CD14-positive monocyte (primary cell): ENCODE data around the gene SMARCA5. TPM values are rescaled to one million over a fixed set of nuclear protein-coding genes. Genes with fewer than 3 reads are reported as not detected.

Source experiments
- DNase-seq, 3 donors: peaks; one replicate each; pipeline ENCODE4 v3.0.0-alpha.2; 2011 to 2022
- H2AFZ ChIP-seq: 2 replicates; pipeline ENCODE4 v1.6.0; 2012; ENCODE audit warnings: mild to moderate bottlenecking, low read depth, low read length, inconsistent platforms; ENCODE audit not compliant: insufficient read depth, poor library complexity, severe bottlenecking
- H3K27ac ChIP-seq, 2 donors: 1 replicate in 1 of 2; 2 replicates in 1 of 2; pipeline ENCODE4 v1.5.1; 2012 to 2013; ENCODE audit warnings: low read length in 2 of 2, control low read depth in 1 of 2, inconsistent platforms in 1 of 2, low read depth in 1 of 2, mild to moderate bottlenecking in 1 of 2
- H3K27me3 ChIP-seq, 2 donors: one replicate each; pipeline versions ENCODE4 v1.6.0 to v1.6.1; 2011 to 2013; ENCODE audit warnings: low read length in 2 of 2; ENCODE audit not compliant: control insufficient read depth in 2 of 2, insufficient read depth in 2 of 2
- H3K36me3 ChIP-seq, 2 donors: replicated peaks in 1 of 2; 1 replicate in 1 of 2; 2 replicates in 1 of 2; pipeline versions ENCODE4 v1.5.1 to v1.6.1; 2012 to 2013; ENCODE audit warnings: low read length in 2 of 2, control low read depth in 1 of 2, inconsistent platforms in 1 of 2, mild to moderate bottlenecking in 1 of 2; ENCODE audit not compliant: insufficient read depth in 2 of 2, control insufficient read depth in 1 of 2
- H3K4me1 ChIP-seq, 2 donors: 1 replicate in 1 of 2; 2 replicates in 1 of 2; pipeline versions ENCODE4 v1.5.1 to v1.6.1; 2012 to 2013; ENCODE audit warnings: low read length in 2 of 2, control low read depth in 1 of 2, inconsistent platforms in 1 of 2, mild to moderate bottlenecking in 1 of 2, moderate library complexity in 1 of 2; ENCODE audit not compliant: insufficient read depth in 2 of 2, control insufficient read depth in 1 of 2
- H3K4me2 ChIP-seq: replicated peaks from 2 replicates; pipeline ENCODE3; 2012; ENCODE audit warnings: low read length, moderate library complexity, mild to moderate bottlenecking; ENCODE audit not compliant: poor library complexity, severe bottlenecking; ENCODE audit errors: extremely low read depth
- H3K4me3 ChIP-seq, 3 experiments: fragments of 200-600 bp in 1 of 3; sonication (generic) in 1 of 3; replicated peaks in 1 of 3; 1 replicate in 2 of 3; 2 replicates in 1 of 3; pipeline ENCODE4 v1.5.1; 2011 to 2013; ENCODE audit warnings: low read length in 3 of 3, mild to moderate bottlenecking in 3 of 3, control low read depth in 2 of 3, low read depth in 2 of 3, inconsistent platforms in 1 of 3, moderate library complexity in 1 of 3
- H3K79me2 ChIP-seq: 2 replicates; pipeline ENCODE4 v1.6.0; 2012; ENCODE audit warnings: mild to moderate bottlenecking, control low read depth, inconsistent platforms, low read length, moderate library complexity; ENCODE audit not compliant: insufficient read depth
- H3K9ac ChIP-seq: 2 replicates; pipeline ENCODE4 v1.6.0; 2017; ENCODE audit warnings: low read length, mild to moderate bottlenecking; ENCODE audit not compliant: insufficient read depth, poor library complexity, severe bottlenecking
- H3K9me3 ChIP-seq, 2 donors: replicated peaks in 1 of 2; 1 replicate in 1 of 2; 2 replicates in 1 of 2; pipeline versions ENCODE4 v1.5.1 to v1.6.1; 2012 to 2013; ENCODE audit warnings: low read length in 2 of 2, control low read depth in 1 of 2; ENCODE audit not compliant: control insufficient read depth in 1 of 2, insufficient read depth in 1 of 2
- H4K20me1 ChIP-seq: 2 replicates; pipeline ENCODE4 v1.6.0; 2012; ENCODE audit warnings: mild to moderate bottlenecking, low read length, control low read depth, moderate library complexity; ENCODE audit not compliant: insufficient read depth
- H3K27ac Mint-ChIP-seq, 7 donors: one replicate each; pipeline ENCODE4 v1.8.0; 2020; ENCODE audit warnings: mild to moderate bottlenecking in 7 of 7, mixed read lengths in 7 of 7, moderate library complexity in 6 of 7, inconsistent platforms in 2 of 7
- H3K27me3 Mint-ChIP-seq, 3 donors: one replicate each; pipeline ENCODE4 v1.8.0; 2021 to 2022; ENCODE audit warnings: low read depth in 3 of 3, mild to moderate bottlenecking in 3 of 3, mixed read lengths in 3 of 3, moderate library complexity in 3 of 3, inconsistent platforms in 1 of 3
- H3K36me3 Mint-ChIP-seq, 2 donors: one replicate each; pipeline ENCODE4 v1.8.0; 2020; ENCODE audit warnings: mixed read lengths in 2 of 2, inconsistent platforms in 1 of 2, mild to moderate bottlenecking in 1 of 2
- H3K4me1 Mint-ChIP-seq: one replicate; pipeline ENCODE4 v1.8.0; 2020; ENCODE audit warnings: mild to moderate bottlenecking, mixed read lengths
- H3K4me3 Mint-ChIP-seq, 2 donors: one replicate each; pipeline ENCODE4 v1.8.0; 2020; ENCODE audit warnings: mild to moderate bottlenecking in 2 of 2, mixed read lengths in 2 of 2, moderate library complexity in 1 of 2
- H3K9me3 Mint-ChIP-seq, 7 donors: one replicate each; pipeline ENCODE4 v1.8.0; 2020 to 2022; ENCODE audit warnings: mixed read lengths in 7 of 7, mild to moderate bottlenecking in 6 of 7, moderate library complexity in 6 of 7, inconsistent platforms in 2 of 7
- CTCF ChIP-seq: fragments of 200-600 bp; IDR thresholded peaks from one replicate; pipeline ENCODE4 v1.8.0; 2022; ENCODE audit warnings: antibody characterized with exemption, mild to moderate bottlenecking
- WGBS: methylation state at CpG from one replicate; pipeline ENCODE4 v1.1.5; 2013; ENCODE audit warnings: missing lambda C conversion rate; ENCODE audit not compliant: insufficient coverage; 5-methylcytosine and 5-hydroxymethylcytosine counted together
- intact Hi-C, 2 donors: fragments of 100-400 bp; cut with micrococcal nuclease; formaldehyde crosslinking; loops; one replicate each; pipeline versions ENCODE4 v1.15.0 to v1.15.1; 2023
- polyA plus RNA-seq, 3 donors: library from polyadenylated mRNA; depleted of rRNA in 1 of 3; unstranded in 2 of 3; stranded (reverse) in 1 of 3; fragments of 300-500 nt in 2 of 3; fragments of >200 nt in 1 of 3; fragmentation: Illumina TruSeq in 2 of 3; gene quantifications; 1 replicate in 2 of 3; 2 replicates in 1 of 3; pipeline ENCODE4 v1.2.3, GENCODE V29; 2012 to 2021

SMARCA5 gene
- polyA plus RNA-seq, 3 donors, result 5.6 to 19.4 (median 12.6) TPM

GRCh38 chr4:143477487-143477886, 36.0 kb upstream of the SMARCA5 start:
- no peak for TF ChIP-seq CTCF
- no peaks in the 10 kb centered on the region for H4K20me1 ChIP-seq

GRCh38 chr4:143481361-143481760, 32.1 kb upstream of the SMARCA5 start:
- H3K9me3 Mint-ChIP-seq, result no peaks in the 10 kb centered on the region
- H3K79me2 ChIP-seq, result no peaks in the 10 kb centered on the region
- H3K9ac ChIP-seq, result no peak overlapping the region
- no peaks in the 10 kb centered on the region for H3K36me3 ChIP-seq
- H3K27ac Mint-ChIP-seq, result no peak overlapping the region
- no peaks in the 10 kb centered on the region for H3K4me1 ChIP-seq
- no peaks in the 10 kb centered on the region for H3K36me3 Mint-ChIP-seq
- H3K27ac ChIP-seq, result no peak overlapping the region
- no peak overlapping the region for H2AFZ ChIP-seq
- TF ChIP-seq CTCF, result no peak
- no peaks in the 10 kb centered on the region for H3K9me3 ChIP-seq
- WGBS, result 93% methylated on average over 2 of the region's 3 CpGs
- no peak overlapping the region for H3K4me2 ChIP-seq
- no peaks in the 10 kb centered on the region for H3K4me1 Mint-ChIP-seq
- intact Hi-C loops, result no loop called here
- no peaks in the 10 kb centered on the region for H4K20me1 ChIP-seq
- DNase-seq, result no peak
- H3K4me3 Mint-ChIP-seq, result no peak overlapping the region
- peaks cover 1 to 6% (median 2%) of the 10 kb centered on the region in 3 donors for H3K27me3 Mint-ChIP-seq
- no peaks in the 10 kb centered on the region for H3K27me3 ChIP-seq
- no peak overlapping the region for H3K4me3 ChIP-seq

More at GRCh38 chr4:143477487-143477886, 36.0 kb upstream of the SMARCA5 start:
- DNase-seq, result no peak
- Mint-ChIP-seq H3K27me3 (peaks cover 0 to 2% (median 1%) of the 10 kb centered on the region in 3 donors), H3K36me3 (peaks cover 0 to 2% of the 10 kb centered on the region in 2 donors), H3K27ac (no peak overlapping the region), H3K4me3 (no peak overlapping the region), H3K4me1 (no peaks in the 10 kb centered on the region), H3K9me3 (no peaks in the 10 kb centered on the region)
- WGBS, result 100% methylated on average over 1 of the region's 2 CpGs
- no peaks in the 10 kb centered on the region for H3K4me1 ChIP-seq
- H3K27me3 ChIP-seq, result no peaks in the 10 kb centered on the region
- intact Hi-C loops, result no loop called here
- no peaks in the 10 kb centered on the region for H3K9me3 ChIP-seq
- H3K36me3 ChIP-seq, result no peaks in the 10 kb centered on the region
- no peak overlapping the region for H3K27ac ChIP-seq
- no peak overlapping the region for H3K9ac ChIP-seq
- H3K79me2 ChIP-seq, result no peaks in the 10 kb centered on the region
- no peak overlapping the region for H2AFZ ChIP-seq
- H3K4me3 ChIP-seq, result no peak overlapping the region
- no peak overlapping the region for H3K4me2 ChIP-seq
